HepG2 (cell line): ENCODE data around the gene C2orf15. TPM values are rescaled to one million over a fixed set of nuclear protein-coding genes. Genes with fewer than 3 reads are reported as not detected.

Experiments used
- ATF7 ChIP-seq, 2 experiments: fragments of 450-650 bp in 1 of 2; sonication (generic) in 1 of 2; formaldehyde crosslinking in 1 of 2; IDR thresholded peaks; 2 replicates each; pipeline versions ENCODE4 v1.4.0 to v1.6.1; 2016 to 2020; ENCODE audit warnings: antibody characterized with exemption in 1 of 2, mild to moderate bottlenecking in 1 of 2, missing genetic modification reagents in 1 of 2
- ATF7-NPFF ChIP-seq: sonication (generic); formaldehyde crosslinking; IDR thresholded peaks from 2 replicates; pipeline ENCODE4 v1.8.1; 2023; ENCODE audit warnings: mild to moderate bottlenecking, low read depth, missing genetic modification reagents, moderate library complexity
- BRD4 ChIP-seq: sonication (generic); formaldehyde crosslinking; IDR thresholded peaks from 2 replicates; pipeline ENCODE4 v1.4.0; 2020; ENCODE audit warnings: missing genetic modification reagents
- CHCHD3 ChIP-seq: sonication (generic); formaldehyde crosslinking; IDR thresholded peaks from 2 replicates; pipeline ENCODE4 v1.8.0; 2022; ENCODE audit warnings: mild to moderate bottlenecking, missing genetic modification reagents, moderate library complexity
- CHD4 ChIP-seq: fragments of 200-600 bp; sonication (generic); IDR thresholded peaks from 2 replicates; pipeline ENCODE4 v1.7.0; 2017; ENCODE audit warnings: mild to moderate bottlenecking, low read length, borderline replicate concordance
- MAF1 ChIP-seq: sonication (generic); formaldehyde crosslinking; IDR thresholded peaks from 2 replicates; pipeline ENCODE4 v1.5.0; 2020; ENCODE audit warnings: missing genetic modification reagents, borderline replicate concordance
- MEIS2 ChIP-seq: sonication (generic); formaldehyde crosslinking; IDR thresholded peaks from 2 replicates; pipeline ENCODE4 v1.9.0; 2021; ENCODE audit warnings: mild to moderate bottlenecking, missing genetic modification reagents
- MIER3 ChIP-seq: IDR thresholded peaks from 2 replicates; pipeline ENCODE4 v1.6.1; 2016; ENCODE audit warnings: missing compliant biosample characterization, borderline replicate concordance
- NBN ChIP-seq: fragments of 450-650 bp; conservative IDR thresholded peaks from 2 replicates; pipeline ENCODE4 v1.6.1; 2017
- NCOA1 ChIP-seq: sonication (generic); formaldehyde crosslinking; IDR thresholded peaks from 2 replicates; pipeline ENCODE4 v1.9.0; 2021; ENCODE audit warnings: missing genetic modification reagents
- RFX3 ChIP-seq: IDR thresholded peaks from 2 replicates; pipeline ENCODE4 v1.6.1; 2016; ENCODE audit warnings: missing biosample characterization, missing genetic modification reagents
- ZBTB38 ChIP-seq: sonication (generic); formaldehyde crosslinking; IDR thresholded peaks from 2 replicates; pipeline ENCODE4 v1.5.1; 2020; ENCODE audit warnings: mild to moderate bottlenecking, missing genetic modification reagents
- ZFP82 ChIP-seq: sonication (generic); formaldehyde crosslinking; IDR thresholded peaks from 2 replicates; pipeline ENCODE4 v1.5.1; 2020; ENCODE audit warnings: mild to moderate bottlenecking, missing genetic modification reagents, borderline replicate concordance
- ZNF33B ChIP-seq: sonication (generic); formaldehyde crosslinking; IDR thresholded peaks from 2 replicates; pipeline ENCODE4 v1.5.1; 2020; ENCODE audit warnings: mild to moderate bottlenecking, missing genetic modification reagents
- ZNF543 ChIP-seq: sonication (generic); formaldehyde crosslinking; IDR thresholded peaks from 2 replicates; pipeline ENCODE4 v1.4.0; 2020; ENCODE audit warnings: mild to moderate bottlenecking, missing genetic modification reagents
- ZSCAN22 ChIP-seq: sonication (generic); formaldehyde crosslinking; IDR thresholded peaks from 2 replicates; pipeline ENCODE4 v1.4.0; 2020; ENCODE audit warnings: mild to moderate bottlenecking, missing genetic modification reagents
- polyA plus RNA-seq, 8 experiments: library from polyadenylated mRNA; depleted of rRNA in 3 of 8; stranded (reverse) in 7 of 8; unstranded in 1 of 8; fragments of >200 nt; fragmentation: Illumina TruSeq in 4 of 8; extraction: Trizol in 4 of 8; gene quantifications; 2 replicates each; pipeline versions ENCODE4 v1.2.1 to v1.2.3, GENCODE V29; 2011 to 2016; ENCODE audit warnings: low read depth in 4 of 8, missing spikeins in 1 of 8, mixed read lengths in 1 of 8; ENCODE audit not compliant: insufficient read depth in 1 of 8
- total RNA-seq, 5 experiments: library from RNA; depleted of rRNA; stranded (reverse); fragments of >200 nt; fragmentation: Illumina TruSeq; extraction: Trizol; gene quantifications; 2 replicates each; pipeline ENCODE4 v1.2.3, GENCODE V29; 2016; ENCODE audit warnings: low read depth in 1 of 5
- TF ChIP-seq, protein P1 (sequence below): sonication (generic); formaldehyde crosslinking; IDR thresholded peaks from 2 replicates; pipeline ENCODE4 v1.4.0; 2020; ENCODE audit warnings: missing genetic modification reagents
- TF ChIP-seq, protein P2 (sequence below): IDR thresholded peaks from 2 replicates; pipeline ENCODE4 v1.6.1; 2016; ENCODE audit warnings: control low read depth
- TF ChIP-seq, protein P3 (sequence below): IDR thresholded peaks from 2 replicates; pipeline ENCODE4 v1.6.1; 2012; ENCODE audit warnings: inconsistent platforms
- TF ChIP-seq, protein P4 (sequence below): sonication (generic); formaldehyde crosslinking; IDR thresholded peaks from 2 replicates; pipeline ENCODE4 v1.8.0; 2022; ENCODE audit warnings: mild to moderate bottlenecking, missing genetic modification reagents, moderate library complexity
- TF ChIP-seq, protein P5 (sequence below): sonication (generic); formaldehyde crosslinking; IDR thresholded peaks from 2 replicates; pipeline ENCODE4 v1.8.0; 2022; ENCODE audit warnings: mild to moderate bottlenecking, missing genetic modification reagents, moderate library complexity

C2orf15 gene
- total and polyA plus RNA-seq, 2 of the 13 experiments (the other 11 are each of a cell fraction or from before 2014, with no cell fraction given), result 5.5 to 8.3 TPM

DNA sequence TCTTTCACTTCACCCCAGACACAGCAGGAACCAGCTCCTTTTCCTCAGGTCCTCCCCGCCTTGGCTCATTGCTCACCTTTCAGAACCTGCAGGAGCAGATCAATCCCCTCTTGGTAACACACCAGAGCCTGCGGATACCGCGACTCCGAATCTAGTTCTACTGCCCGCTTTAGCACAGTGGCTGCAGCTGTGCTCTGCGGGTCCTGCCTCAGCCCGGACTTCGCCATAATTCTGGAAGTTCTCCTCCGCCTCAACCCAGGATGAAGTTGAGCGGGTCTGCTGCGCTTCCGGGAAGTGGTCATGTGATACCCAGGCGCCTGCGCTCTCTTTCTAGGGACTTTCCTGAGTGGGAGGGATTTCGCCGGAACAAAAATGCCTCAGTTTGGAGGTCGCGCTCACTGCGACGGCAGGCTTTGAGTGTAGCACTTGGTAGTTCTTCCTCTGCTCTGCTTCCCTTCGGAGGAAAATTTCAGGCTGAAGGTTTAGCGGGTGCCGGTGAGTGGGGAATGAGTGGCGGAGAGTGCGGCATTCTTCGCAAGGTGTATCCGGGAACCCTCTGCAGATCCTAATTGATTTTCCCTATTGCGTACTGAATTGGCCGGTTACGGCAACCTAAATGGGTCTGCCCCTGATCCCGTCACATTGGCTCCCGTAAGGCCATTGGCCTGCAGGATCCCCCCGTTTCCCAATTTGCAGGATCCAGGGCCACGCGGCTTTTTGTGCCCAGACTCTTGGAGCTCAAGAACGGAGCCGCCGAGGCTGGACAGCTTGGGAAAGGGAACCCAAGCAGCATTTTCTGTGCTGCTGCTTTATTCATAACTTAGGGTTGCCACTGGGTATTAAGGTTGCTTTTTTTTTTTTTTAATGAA, 39.5 kb downstream of the C2orf15 start, which contains the start of the genes MITD1 and MRPL30 (continued):
- TF ChIP-seq ATF7-NPFF (peak; percentile 88), ZNF33B (peak; percentile 90), BRD4 (CRISPR knock-in tag) (peak; percentile 98; the same call in 1 of the 2 replicates), NBN (no peak), RFX3 (peak; percentile 34; the same call in 1 of the 2 replicates), CHCHD3 (CRISPR knock-in tag) (no peak), CHD4 (no peak), ATF7 (IDR thresholded peaks at IDR 0.05) (no peak), ATF7 (CRISPR knock-in tag; IDR thresholded peaks at IDR 0.05) (peak; percentile 69), MIER3 (CRISPR knock-in tag) (peak; percentile 97), ZBTB38 (CRISPR knock-in tag) (peak; percentile 82), ZSCAN22 (CRISPR knock-in tag) (no peak), MEIS2 (CRISPR knock-in tag) (0 out of 2 replicates have a peak, but pooled peaks have one; percentile 52), ZFP82 (CRISPR knock-in tag) (peak; percentile 66; the same call in 1 of the 2 replicates), NCOA1 (no peak), ZNF543 (CRISPR knock-in tag) (peak; percentile 87), MAF1 (CRISPR knock-in tag) (peak; percentile 93; the same call in 1 of the 2 replicates)
- TF ChIP-seq, protein P1, sequence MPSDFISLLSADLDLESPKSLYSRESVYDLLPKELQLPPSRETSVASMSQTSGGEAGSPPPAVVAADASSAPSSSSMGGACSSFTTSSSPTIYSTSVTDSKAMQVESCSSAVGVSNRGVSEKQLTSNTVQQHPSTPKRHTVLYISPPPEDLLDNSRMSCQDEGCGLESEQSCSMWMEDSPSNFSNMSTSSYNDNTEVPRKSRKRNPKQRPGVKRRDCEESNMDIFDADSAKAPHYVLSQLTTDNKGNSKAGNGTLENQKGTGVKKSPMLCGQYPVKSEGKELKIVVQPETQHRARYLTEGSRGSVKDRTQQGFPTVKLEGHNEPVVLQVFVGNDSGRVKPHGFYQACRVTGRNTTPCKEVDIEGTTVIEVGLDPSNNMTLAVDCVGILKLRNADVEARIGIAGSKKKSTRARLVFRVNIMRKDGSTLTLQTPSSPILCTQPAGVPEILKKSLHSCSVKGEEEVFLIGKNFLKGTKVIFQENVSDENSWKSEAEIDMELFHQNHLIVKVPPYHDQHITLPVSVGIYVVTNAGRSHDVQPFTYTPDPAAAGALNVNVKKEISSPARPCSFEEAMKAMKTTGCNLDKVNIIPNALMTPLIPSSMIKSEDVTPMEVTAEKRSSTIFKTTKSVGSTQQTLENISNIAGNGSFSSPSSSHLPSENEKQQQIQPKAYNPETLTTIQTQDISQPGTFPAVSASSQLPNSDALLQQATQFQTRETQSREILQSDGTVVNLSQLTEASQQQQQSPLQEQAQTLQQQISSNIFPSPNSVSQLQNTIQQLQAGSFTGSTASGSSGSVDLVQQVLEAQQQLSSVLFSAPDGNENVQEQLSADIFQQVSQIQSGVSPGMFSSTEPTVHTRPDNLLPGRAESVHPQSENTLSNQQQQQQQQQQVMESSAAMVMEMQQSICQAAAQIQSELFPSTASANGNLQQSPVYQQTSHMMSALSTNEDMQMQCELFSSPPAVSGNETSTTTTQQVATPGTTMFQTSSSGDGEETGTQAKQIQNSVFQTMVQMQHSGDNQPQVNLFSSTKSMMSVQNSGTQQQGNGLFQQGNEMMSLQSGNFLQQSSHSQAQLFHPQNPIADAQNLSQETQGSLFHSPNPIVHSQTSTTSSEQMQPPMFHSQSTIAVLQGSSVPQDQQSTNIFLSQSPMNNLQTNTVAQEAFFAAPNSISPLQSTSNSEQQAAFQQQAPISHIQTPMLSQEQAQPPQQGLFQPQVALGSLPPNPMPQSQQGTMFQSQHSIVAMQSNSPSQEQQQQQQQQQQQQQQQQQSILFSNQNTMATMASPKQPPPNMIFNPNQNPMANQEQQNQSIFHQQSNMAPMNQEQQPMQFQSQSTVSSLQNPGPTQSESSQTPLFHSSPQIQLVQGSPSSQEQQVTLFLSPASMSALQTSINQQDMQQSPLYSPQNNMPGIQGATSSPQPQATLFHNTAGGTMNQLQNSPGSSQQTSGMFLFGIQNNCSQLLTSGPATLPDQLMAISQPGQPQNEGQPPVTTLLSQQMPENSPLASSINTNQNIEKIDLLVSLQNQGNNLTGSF (CRISPR knock-in tag), result peak; percentile 95
- TF ChIP-seq, protein P2, sequence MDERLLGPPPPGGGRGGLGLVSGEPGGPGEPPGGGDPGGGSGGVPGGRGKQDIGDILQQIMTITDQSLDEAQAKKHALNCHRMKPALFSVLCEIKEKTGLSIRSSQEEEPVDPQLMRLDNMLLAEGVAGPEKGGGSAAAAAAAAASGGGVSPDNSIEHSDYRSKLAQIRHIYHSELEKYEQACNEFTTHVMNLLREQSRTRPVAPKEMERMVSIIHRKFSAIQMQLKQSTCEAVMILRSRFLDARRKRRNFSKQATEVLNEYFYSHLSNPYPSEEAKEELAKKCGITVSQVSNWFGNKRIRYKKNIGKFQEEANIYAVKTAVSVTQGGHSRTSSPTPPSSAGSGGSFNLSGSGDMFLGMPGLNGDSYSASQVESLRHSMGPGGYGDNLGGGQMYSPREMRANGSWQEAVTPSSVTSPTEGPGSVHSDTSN (CRISPR knock-in tag), result no peak
- TF ChIP-seq, protein P3, sequence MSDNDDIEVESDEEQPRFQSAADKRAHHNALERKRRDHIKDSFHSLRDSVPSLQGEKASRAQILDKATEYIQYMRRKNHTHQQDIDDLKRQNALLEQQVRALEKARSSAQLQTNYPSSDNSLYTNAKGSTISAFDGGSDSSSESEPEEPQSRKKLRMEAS, result peak; percentile 93
- TF ChIP-seq, protein P4, sequence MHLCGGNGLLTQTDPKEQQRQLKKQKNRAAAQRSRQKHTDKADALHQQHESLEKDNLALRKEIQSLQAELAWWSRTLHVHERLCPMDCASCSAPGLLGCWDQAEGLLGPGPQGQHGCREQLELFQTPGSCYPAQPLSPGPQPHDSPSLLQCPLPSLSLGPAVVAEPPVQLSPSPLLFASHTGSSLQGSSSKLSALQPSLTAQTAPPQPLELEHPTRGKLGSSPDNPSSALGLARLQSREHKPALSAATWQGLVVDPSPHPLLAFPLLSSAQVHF, result 0 out of 2 replicates have a peak, but pooled peaks have one; percentile 52
- TF ChIP-seq, protein P5, sequence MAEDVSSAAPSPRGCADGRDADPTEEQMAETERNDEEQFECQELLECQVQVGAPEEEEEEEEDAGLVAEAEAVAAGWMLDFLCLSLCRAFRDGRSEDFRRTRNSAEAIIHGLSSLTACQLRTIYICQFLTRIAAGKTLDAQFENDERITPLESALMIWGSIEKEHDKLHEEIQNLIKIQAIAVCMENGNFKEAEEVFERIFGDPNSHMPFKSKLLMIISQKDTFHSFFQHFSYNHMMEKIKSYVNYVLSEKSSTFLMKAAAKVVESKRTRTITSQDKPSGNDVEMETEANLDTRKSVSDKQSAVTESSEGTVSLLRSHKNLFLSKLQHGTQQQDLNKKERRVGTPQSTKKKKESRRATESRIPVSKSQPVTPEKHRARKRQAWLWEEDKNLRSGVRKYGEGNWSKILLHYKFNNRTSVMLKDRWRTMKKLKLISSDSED (CRISPR knock-in tag), result no peak
